ENCODE measurements around the gene CPT2. TPM values are rescaled to one million over a fixed set of nuclear protein-coding genes. Genes with fewer than 3 reads are reported as not detected.

Gene CPT2
- total and polyA plus RNA-seq, 9 of the 15 experiments (the other 6 are each of a cell fraction or from before 2014, with no cell fraction given) = 7.6 to 25.1 (median 16.8) TPM

- TF ChIP-seq ZBTB2 (IDR thresholded peaks at IDR 0.05) = peak; percentile 96
- TF ChIP-seq MXI1 (IDR thresholded peaks at IDR 0.05; ENCODE audit: low read depth, low read length) = peak; percentile 41; the same call in 1 of the 2 replicates
- no peak for TF ChIP-seq ZNF224 (CRISPR knock-in tag; IDR thresholded peaks at IDR 0.05)
- TF ChIP-seq PATZ1 (CRISPR knock-in tag; IDR thresholded peaks at IDR 0.05; ENCODE audit: borderline replicate concordance) = no peak
- TF ChIP-seq PTRF (tag; IDR thresholded peaks at IDR 0.05) = no peak
- TF ChIP-seq XRCC5 (IDR thresholded peaks at IDR 0.05; ENCODE audit: low read depth, low read length) = no peak
- TF ChIP-seq ESRRB (CRISPR knock-in tag; IDR thresholded peaks at IDR 0.05; ENCODE audit: borderline replicate concordance) = no peak
- TF ChIP-seq JUN (IDR thresholded peaks at IDR 0.05; ENCODE audit: borderline replicate concordance, low read depth, low read length) = no peak
- TF ChIP-seq JUN (CRISPR knock-in tag; IDR thresholded peaks at IDR 0.05; ENCODE audit: borderline replicate concordance) = peak; percentile 84; the same call in 1 of the 2 replicates
- TF ChIP-seq KDM2B (CRISPR knock-in tag; IDR thresholded peaks at IDR 0.05) = no peak
- no peak for TF ChIP-seq NFATC3 (IDR thresholded peaks at IDR 0.05)
- TF ChIP-seq ZNF639 (CRISPR knock-in tag; conservative IDR thresholded peaks at IDR 0.05 in 1 of 2, IDR thresholded peaks at IDR 0.05 in 1 of 2) = no peak
- TF ChIP-seq TAF7 (tag; IDR thresholded peaks at IDR 0.05) = peak; percentile 87
- no peak for TF ChIP-seq DLX4 (CRISPR knock-in tag; IDR thresholded peaks at IDR 0.05)
- TF ChIP-seq E4F1 (CRISPR knock-in tag; IDR thresholded peaks at IDR 0.05; ENCODE audit: borderline replicate concordance) = peak; percentile 99
- peak; percentile 79 for TF ChIP-seq ZBTB7A (IDR thresholded peaks at IDR 0.05; ENCODE audit: borderline replicate concordance, control insufficient read depth, low read depth, low read length)
Observed at GRCh38 chr1:53220171-53220961, 23.7 kb downstream of the CPT2 start, which contains the start of gene CZIB (continued).
